Stimulated activated CD8-positive, alpha-beta memory T cell treated with anti-CD3 and anti-CD28 coated beads, Interleukin-12 subunit alpha, Interleukin-12 subunit beta, amount 100 ng/mL, for 1 hour (primary cell): ENCODE data around the gene SYNC.
"Not testable (repeated sequence)": the region's sequence is repeated elsewhere in the genome, so short reads cannot be mapped to it uniquely, and the experiment has no call there.

Experiments
- DNase-seq: peaks from one replicate; pipeline ENCODE4 v3.0.0-alpha.2; 2020; ENCODE audit warnings: low read depth

Gene SYNC

DNA sequence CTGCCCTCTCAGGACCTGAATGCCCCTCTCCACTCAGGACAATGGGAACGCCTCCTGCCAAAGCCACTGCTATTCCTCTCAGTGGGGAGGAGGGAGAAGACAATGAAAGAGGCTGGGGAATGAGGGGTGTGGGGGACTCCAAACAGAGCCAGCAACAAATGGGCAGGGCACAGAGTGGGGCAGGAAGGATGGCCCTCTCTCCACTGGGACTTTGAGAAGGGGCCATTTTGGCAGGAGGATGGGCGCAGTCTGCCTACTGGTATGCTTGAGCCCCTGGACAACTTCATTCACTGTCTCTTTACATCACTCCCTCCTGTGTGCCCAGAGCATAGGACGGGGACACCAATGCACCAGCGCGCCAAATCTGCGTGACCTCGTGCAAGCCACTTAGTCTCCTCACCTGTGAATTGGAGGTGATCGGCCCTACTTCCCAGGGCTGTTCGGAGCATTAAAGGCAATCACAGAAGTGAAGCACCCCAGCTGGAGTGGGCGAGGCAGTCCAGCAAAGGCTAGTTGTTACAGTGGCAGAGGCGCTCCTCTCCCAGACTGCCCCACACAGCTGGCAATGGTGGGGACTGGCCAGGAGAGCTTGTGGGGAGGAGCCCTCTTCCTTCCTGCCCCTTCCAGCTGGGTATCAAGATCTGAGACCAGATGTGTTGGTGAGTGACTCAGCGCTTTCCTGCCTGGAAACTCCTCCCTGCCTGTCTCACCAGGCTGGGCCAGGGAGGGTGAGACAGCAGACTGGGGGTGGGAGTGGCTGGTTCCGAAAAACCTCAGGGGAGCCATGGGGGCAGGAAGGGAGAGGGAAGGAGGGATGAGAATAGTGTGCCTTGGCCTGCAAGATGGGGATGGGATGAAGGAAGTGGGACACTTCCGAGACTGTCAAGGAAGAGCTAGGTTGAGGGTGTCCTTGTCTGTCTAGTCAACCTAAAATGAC, 22.4 kb upstream of the SYNC start:
- no peak for DNase-seq

GRCh38 chr1:32719681-32720275, 17.2 kb upstream of the SYNC start:
- no peak for DNase-seq

DNA sequence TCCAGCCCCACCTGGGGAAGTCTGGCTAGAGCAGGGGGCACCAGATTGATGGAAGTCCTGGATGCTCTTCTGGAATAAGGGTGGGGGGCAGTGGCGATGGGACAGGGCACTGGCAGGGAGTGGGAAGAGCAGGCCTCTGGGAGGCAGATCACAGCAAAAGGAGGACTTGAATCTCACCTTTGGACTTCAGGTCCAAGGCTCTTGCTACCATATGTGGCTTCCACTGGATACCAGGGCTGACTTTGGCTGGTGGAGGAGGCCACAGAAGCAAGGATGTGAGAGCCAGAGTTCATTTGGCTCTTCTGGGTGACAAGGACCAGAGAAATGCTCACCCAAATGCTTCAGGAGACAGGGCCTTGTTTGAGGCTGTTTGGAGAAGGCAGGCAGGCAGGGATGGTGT, 16.0 kb upstream of the SYNC start:
- no peak for DNase-seq

DNA sequence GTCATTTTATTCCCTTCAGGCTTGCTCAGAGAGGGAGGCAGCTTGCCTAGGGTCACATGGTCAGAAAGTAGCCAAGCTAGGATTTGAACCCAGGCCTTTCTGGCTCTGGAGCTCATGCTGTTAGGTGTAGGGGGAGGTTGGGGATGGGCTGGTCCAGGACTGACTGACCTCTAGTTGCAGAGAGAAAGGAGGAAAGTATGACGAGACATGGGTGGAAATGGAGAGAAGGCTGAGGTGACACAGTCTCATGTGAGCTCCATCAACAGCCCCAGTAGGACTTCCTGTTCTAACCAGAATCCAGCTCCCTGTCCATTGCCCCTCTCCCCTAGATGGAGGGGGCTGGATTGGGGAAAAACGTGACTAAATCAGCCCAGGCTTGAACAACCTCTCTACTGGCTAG, 15.5 kb upstream of the SYNC start:
- no peak for DNase-seq

DNA sequence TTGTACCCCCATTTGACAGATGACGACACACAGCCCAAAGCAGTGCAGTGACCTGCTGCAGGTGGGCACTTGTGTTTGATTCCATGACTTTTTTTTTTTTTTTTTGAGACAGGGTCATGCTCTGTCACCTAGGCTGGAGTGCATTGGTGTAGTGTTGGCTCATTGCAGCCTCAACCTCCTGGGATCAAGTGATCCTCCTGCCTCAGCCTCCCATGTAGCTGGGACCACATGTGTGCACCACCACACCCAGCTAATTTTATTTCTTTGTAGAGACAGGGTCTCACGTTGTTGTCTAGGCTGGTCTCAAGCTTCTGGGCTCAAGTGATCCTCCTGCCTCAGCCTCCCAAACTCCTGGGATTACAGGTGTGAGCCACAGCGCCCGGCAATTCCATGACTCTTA, 14.9 kb upstream of the SYNC start:
- DNase-seq, result no peak

DNA sequence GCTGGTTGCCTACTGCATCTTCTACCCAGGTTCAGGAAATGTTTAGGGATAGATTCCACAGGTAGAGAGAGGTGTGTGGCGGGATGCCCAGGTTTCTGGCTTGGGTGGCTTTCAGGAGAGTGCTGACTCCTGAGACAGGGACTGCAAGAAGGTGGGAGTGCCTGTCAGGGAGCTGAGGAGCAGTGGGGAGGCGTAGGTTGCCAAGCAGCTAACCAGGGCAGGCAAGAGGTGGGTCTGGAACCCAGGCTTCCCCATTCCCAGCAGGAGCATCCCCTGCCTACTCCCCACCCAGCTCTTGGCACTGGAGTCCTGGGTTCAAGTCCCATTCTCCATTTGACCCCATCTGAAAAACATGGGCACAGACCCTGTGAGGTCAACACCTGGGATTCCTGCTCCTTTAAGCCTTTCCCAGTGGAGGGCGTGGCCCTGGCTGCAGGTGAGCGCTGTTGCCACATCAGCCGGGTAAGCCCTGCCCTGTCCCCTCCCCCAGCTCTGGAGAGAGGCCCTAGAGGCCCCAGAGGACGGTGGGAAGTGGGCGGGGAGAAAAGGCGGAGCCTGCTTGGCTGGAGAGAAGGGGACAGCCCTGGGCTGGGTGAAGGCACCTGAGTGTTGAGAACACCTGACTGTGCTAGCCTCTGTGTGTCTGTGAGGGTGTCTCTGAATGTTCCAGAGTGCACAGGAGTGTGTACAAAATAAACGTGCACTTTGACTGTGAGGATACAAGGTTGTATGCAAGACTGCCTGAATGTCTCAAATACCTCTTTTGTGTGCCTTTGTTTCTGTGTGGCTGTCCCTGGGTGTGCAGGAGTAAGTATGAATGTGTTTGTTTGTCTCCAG, 14.0 kb upstream of the SYNC start:
- DNase-seq, result no peak

DNA sequence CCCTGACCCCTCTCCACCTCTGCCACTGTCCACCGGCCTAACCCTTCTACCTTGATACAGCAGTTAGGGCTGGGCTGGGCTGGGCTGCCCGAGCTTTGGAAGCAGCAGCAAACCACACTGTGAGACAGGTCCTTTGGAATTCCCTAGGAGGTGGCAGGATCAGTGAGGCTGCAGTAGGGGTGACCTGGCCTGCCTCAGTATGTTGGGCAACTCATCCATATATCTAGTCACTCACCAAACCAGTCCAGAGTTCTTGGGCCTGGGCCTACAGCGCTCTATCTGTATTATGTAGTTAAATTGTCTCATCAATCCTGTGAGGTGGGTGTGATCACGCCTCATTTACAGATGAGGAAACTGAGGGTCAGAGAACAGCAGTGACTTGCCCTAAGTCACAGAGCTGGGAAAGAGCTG, 13.3 kb upstream of the SYNC start:
- no peak for DNase-seq

DNA sequence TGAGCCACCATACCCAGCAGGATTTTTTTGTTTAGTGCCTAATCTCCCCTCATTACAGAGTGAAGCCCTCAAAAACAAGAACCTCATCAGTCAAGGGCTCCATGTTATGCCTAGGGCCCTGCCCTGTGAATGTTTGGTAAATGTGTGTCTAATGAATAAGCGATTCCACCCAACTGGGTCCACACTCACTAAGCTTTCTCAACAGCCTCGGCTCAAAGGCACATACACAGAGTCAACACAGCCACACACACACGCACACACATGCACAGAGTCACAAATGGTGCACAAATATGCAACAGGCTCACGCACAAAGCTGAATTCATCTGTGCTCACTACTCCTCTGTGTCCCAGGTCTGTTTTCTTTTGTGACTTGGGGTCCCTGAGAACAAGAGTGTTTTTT, 11.7 kb upstream of the SYNC start:
- no peak for DNase-seq

GRCh38 chr1:32713081-32713480, 10.5 kb upstream of the SYNC start:
- no peak for DNase-seq

DNA sequence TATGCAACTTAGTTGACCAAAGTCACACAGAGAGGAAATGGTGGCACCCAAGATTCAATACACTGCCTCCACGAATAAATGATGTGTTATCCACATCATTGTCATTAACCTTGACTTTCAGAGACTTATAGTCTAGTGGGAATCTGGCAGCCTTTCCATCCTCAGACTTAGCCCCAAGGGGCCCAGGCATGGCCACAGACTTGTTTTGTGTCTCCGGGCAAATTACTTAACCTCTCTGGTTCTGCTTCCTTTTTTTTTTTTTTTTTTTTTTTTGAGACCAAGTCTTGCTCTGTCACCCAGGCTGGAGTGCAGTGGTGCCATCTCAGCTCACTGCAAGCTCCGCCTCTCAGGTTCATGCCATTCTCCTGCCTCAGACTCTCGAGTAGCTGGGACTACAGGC, 8.7 kb upstream of the SYNC start:
- DNase-seq, result not testable (repeated sequence)

- no peak for DNase-seq
These were observed 6.9 kb upstream of the SYNC start for GRCh38 chr1:32709476-32709875.

DNA sequence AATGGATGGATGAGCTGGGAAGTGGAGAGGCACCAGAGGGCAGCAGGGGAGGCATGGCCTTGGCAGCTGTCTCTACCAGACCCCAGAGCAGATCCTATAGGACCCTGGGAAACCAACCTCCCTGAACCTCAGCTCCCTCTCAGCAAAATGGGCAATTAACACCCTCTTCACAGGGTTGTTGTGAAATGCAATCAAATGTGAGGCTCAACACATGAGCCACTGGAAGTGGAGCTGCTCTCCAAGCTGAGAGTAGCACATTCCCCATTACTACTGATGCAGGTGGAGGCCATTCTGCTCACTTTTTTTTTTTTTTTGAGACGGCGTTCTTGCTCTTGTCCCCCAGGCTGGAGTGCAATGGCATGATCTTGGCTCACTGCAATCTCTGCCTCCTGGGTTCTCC, 6.5 kb upstream of the SYNC start:
- DNase-seq, result no peak

GRCh38 chr1:32706491-32706890, 3.9 kb upstream of the SYNC start:
- no peak for DNase-seq

- DNase-seq, result no peak
These were observed 2.9 kb upstream of the SYNC start for GRCh38 chr1:32705516-32705915.

DNA sequence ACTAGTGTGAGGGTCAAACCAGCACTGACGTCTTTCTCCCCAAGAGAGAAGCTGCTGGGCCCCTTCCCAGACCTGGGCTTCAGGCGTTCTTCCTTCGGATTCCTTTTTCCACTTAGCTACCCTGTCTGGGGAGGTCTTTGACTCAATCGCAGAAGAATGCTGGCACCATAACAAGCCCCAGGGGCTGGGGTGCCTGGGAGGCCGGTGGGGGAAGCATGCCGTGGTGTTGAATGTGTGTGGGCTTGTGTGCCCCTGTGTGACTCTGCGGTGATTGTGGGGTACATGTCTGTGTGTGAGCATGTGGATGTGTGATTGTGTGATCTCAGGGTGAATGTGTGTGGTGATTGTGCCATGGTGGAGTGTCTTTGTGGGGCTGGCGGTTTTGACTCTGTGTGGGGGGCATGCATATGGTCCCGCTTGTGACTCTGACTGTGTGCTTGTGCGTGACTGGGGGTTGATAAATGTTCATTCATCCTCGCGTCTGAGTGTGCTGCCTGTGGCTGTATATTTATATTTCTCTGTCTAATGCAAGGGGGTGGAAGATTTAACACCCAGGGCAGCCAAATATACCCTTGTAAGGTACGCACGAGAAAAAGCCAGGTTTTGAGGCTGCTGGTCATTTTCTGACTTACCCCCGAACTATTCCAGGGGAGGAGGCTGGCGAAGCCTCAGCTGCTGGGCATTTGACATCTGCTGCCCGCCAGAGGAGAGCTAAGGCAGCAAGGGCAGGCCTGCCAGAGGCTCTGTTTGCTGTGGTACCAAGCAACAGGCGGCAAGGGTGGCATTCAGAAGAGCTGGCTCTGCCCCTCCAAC, 1.1 kb upstream of the SYNC start:
- no peak for DNase-seq

DNA sequence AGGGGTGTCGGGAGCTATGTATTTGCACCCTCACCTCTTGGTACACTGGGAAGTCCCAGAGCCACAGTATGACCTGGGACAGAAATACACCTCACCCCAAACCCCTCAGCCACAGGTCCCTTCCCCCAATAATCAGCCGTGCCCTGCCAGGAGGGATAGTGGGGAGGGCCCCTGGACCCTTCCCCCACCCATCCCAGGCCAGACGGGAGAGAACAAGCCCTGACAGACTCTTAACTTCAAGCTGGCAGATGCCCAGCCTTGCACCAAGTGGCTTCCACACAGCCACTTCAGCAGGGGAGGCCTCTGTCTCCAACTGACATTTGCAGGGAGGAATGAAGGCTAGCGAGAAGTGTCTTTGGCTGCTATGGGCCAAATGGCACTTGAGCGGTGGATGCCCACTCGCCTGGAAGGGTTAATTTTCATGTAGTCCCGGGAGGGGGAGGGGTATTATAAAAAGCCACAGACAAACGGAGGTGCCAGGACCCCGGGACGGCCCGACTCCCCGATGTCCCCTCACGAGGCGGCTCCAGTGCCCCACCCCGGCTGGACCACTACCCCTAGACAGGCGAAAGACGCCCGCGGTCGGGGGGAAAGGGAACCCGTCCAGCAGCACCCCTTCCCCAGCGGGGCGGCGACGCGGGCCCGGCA, 495 bp downstream of the SYNC start:
- no peak for DNase-seq

DNA sequence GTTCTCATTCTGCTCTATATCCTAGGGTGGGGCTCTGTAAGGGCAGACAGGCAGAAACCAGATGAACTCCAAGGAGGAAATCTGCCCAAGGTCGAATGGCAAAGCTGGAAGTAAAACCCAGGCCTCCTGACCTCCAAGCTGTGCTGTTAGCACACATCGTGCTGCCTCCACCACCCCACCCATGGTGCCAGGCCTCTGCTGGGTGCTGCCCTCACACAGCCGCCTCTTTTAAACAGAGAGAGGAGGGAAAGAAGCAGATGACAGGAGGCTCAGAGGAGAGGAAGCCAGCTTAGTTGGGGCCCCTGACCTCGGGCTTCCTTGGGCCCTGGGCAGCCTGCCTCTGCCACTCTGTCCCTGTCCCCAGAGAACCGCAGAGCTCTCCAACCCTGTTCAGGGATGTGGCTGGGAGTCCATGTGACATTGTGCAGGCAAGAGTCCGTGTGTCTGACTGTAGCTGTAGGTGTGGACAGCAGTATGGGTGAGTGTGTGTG, 1.1 kb downstream of the SYNC start:
- no peak for DNase-seq

- not testable (repeated sequence) for DNase-seq
These were observed 5.6 kb downstream of the SYNC start for GRCh38 chr1:32696996-32697395.

- no peak for DNase-seq
These were observed 6.5 kb downstream of the SYNC start for GRCh38 chr1:32696041-32696440.

DNA sequence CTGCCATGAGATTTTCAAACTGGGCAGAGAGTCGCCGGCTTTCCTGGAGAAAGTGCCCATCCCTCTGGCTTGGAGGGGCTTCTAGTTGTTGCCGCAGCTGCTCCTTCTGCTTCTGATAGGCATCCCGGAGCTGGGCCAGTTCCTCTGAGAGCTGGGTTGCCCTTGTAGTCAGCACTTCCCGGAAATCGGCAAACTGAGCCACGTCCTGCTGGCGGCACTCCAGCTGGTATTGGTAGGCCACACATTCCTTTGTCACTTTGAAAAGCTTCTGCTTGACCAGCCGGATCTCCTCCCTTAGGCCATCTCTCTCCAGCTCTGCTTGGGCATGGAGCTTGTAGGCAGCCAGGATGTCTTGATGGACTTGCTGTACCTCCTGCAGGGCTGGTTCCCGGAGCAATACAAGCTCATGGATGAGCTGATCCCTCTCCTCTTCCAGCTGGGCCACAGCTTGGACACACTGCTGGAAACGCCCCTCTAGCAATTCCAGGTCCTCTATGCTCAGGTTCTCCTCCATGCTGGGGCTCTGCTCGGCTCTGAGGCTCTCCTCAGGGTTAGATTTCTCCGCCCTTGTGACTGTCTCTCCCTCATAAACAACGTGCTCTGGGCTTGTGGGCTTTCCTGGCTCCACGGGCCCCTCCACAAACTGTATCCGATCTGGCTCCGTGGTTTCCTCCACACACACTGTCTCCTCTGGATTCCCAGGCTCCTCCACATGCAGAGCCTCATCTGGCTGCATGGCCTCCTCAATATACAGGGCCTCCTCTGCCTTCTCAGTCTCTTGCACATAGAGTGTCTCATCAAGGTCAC, 7.3 kb downstream of the SYNC start:
- DNase-seq, result no peak
